ENCODE results near the gene NBAS. TPM values are rescaled to one million over a fixed set of nuclear protein-coding genes. Genes with fewer than 3 reads are reported as not detected.

NBAS gene
- total RNA-seq, 3 donors from 2014 or later (not counting 1 experiment from before 2014, with no cell fraction given): 27.8 to 34.7 (median 29.2) TPM

DNA sequence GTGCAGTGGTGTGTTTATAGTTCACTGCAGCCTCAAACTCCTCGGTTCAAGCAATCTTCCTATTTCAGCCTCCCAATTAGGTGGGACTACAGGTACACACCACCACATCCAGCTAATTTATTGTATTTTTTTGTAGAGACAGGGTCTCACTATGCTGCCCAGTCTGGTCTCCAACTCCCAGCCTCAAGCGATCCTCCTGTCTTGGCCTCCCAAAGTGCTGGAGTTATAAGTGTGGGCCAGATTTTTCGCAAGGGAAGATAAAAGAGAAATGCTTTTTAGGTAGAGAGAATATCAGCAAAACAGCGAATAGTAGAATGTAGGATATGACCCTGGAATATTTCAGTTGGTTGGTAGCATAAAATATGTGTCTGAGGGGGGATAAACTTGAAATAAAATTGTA lies 34.8 kb upstream of the NBAS start:
- H3K27ac Mint-ChIP-seq: peak overlapping the region; percentile 22 to 34
- no peaks in the 10 kb centered on the region for H3K27me3 ChIP-seq (ENCODE audit: control insufficient read depth, insufficient read depth, low read length)
- no peak overlapping the region for H3K27ac ChIP-seq (ENCODE audit: low read length)
- WGBS (ENCODE audit: insufficient coverage): 94% methylated on average over 3 of the region's 4 CpGs
- peaks cover 31% of the 10 kb centered on the region for H3K36me3 Mint-ChIP-seq
- H3K27me3 Mint-ChIP-seq (ENCODE audit: low read depth in 2 of 2): no peaks in the 10 kb centered on the region
- H3K4me1 Mint-ChIP-seq: peaks cover 28 to 38% of the 10 kb centered on the region in 2 donors
- H3K4me3 Mint-ChIP-seq: no peak overlapping the region
- H3K9me3 ChIP-seq (ENCODE audit: control insufficient read depth, insufficient read depth, low read length): no peaks in the 10 kb centered on the region
- no peak for ATAC-seq
- DNase-seq: no peak
- no peaks in the 10 kb centered on the region for H3K9me3 Mint-ChIP-seq
- intact Hi-C loops (cut with micrococcal nuclease): no loop called here
- TF ChIP-seq CTCF (IDR thresholded peaks at IDR 0.05): no peak
- peaks cover 46% of the 10 kb centered on the region for H3K36me3 ChIP-seq (ENCODE audit: control insufficient read depth, insufficient read depth, low read length)
- peaks cover 10% of the 10 kb centered on the region for H3K4me1 ChIP-seq (ENCODE audit: control insufficient read depth, insufficient read depth, low read length)
- no peak overlapping the region for H3K4me3 ChIP-seq (ENCODE audit: low read length)

- 100% methylated on average over 2 of the region's 6 CpGs for WGBS (ENCODE audit: insufficient coverage)
- H3K36me3 Mint-ChIP-seq: peaks cover 27% of the 10 kb centered on the region
- Histone ChIP-seq H3K36me3 (ENCODE audit: control insufficient read depth, insufficient read depth, low read length) (peaks cover 43% of the 10 kb centered on the region), H3K9me3 (ENCODE audit: control insufficient read depth, insufficient read depth, low read length) (no peaks in the 10 kb centered on the region), H3K4me1 (ENCODE audit: control insufficient read depth, insufficient read depth, low read length) (peaks cover 13% of the 10 kb centered on the region), H3K27me3 (ENCODE audit: control insufficient read depth, insufficient read depth, low read length) (no peaks in the 10 kb centered on the region), H3K4me3 (ENCODE audit: low read length) (no peak overlapping the region), H3K27ac (ENCODE audit: low read length) (no peak overlapping the region)
- H3K4me3 Mint-ChIP-seq: no peak overlapping the region
- no peaks in the 10 kb centered on the region for H3K9me3 Mint-ChIP-seq
- intact Hi-C loops (cut with micrococcal nuclease): no loop called here
- TF ChIP-seq CTCF (IDR thresholded peaks at IDR 0.05): no peak
- H3K27me3 Mint-ChIP-seq (ENCODE audit: low read depth in 2 of 2): no peaks in the 10 kb centered on the region
- peaks cover 29 to 40% of the 10 kb centered on the region in 2 donors for H3K4me1 Mint-ChIP-seq
- DNase-seq (no peak), ATAC-seq (no peak)
- peak overlapping the region; percentile 22 to 34 for H3K27ac Mint-ChIP-seq
Measured at GRCh38 chr2:15595342-15595905, 34.3 kb upstream of the NBAS start.

DNA sequence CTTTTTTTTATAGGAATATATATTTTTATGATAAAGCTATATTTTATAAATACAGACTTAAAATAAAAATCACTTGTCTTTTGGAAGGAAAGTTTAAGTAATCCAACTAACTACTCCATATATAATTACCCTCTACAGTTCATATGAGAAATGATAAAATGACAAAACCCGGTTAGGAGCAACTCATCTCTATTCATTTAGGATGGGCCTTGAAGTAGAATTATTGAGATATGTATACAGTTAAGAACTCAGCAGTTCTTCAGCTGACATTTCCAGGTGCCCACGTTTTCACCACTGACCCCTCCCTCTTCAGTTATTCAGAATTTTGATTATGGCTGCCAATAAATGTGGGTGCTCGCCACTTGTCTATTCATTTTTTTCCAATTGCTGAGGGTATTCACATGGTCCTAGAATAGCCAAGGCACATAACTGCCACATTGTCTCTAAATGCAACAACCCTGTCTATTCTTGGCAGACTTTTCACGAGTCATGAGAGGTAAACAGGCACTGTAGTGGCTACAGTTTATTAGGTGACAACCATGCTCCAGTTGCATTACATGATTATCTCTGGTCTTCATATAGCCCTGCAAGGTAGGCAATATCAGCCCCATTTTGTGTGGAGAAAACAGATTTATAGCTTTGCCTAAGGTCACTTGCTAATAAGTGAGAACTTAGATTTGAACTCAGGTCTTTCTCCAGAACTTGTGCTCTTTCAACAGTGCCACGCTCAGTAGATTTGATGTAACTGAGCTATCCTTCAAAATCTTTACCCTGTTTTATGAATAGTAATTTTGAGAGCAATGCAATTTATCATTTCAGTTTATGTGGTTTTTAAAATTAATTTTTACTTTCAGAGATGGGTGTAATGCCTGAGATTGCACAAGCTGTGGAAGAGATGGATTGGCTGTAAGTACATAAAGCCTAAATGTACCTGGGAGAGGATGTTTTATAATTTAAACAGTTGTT lies 33.4 kb upstream of the NBAS start:
- intact Hi-C loops (cut with micrococcal nuclease): no loop called here
- no peak for DNase-seq
- Mint-ChIP-seq H3K27me3 (ENCODE audit: low read depth in 2 of 2) (no peaks in the 10 kb centered on the region), H3K27ac (peak overlapping the region; percentile 13 to 22), H3K36me3 (peaks cover 27% of the 10 kb centered on the region), H3K9me3 (no peaks in the 10 kb centered on the region), H3K4me1 (peaks cover 29 to 40% of the 10 kb centered on the region in 2 donors), H3K4me3 (no peak overlapping the region)
- peaks cover 35% of the 10 kb centered on the region for H3K36me3 ChIP-seq (ENCODE audit: control insufficient read depth, insufficient read depth, low read length)
- no peak for TF ChIP-seq CTCF (IDR thresholded peaks at IDR 0.05)
- H3K4me3 ChIP-seq (ENCODE audit: low read length): no peak overlapping the region
- H3K27me3 ChIP-seq (ENCODE audit: control insufficient read depth, insufficient read depth, low read length): no peaks in the 10 kb centered on the region
- ATAC-seq: no peak
- peaks cover 13% of the 10 kb centered on the region for H3K4me1 ChIP-seq (ENCODE audit: control insufficient read depth, insufficient read depth, low read length)
- WGBS (ENCODE audit: insufficient coverage): 73% methylated on average over 3 of the region's 5 CpGs
- no peaks in the 10 kb centered on the region for H3K9me3 ChIP-seq (ENCODE audit: control insufficient read depth, insufficient read depth, low read length)
- no peak overlapping the region for H3K27ac ChIP-seq (ENCODE audit: low read length)

Data from natural killer cell (primary cell).